HG03135 (cell line): ENCODE data around the gene BDNF.

ENCODE experiments used
- ATAC-seq: cut with Tn5 transposase; IDR thresholded peaks from one replicate; pipeline ENCODE4 v1.9.1; 2021; ENCODE audit warnings: mild to moderate bottlenecking, moderate library complexity; ENCODE audit not compliant: unreplicated experiment

BDNF gene

GRCh38 chr11:27608951-27609350 lies 91.3 kb downstream of the BDNF start:
- ATAC-seq = no peak

GRCh38 chr11:27605422-27605821 lies 94.8 kb downstream of the BDNF start:
- no peak for ATAC-seq
